Measurements from ENCODE around the gene MT1F.
"Not testable (repeated sequence)": the region's sequence is repeated elsewhere in the genome, so short reads cannot be mapped to it uniquely, and the experiment has no call there.

Gene MT1F

DNA sequence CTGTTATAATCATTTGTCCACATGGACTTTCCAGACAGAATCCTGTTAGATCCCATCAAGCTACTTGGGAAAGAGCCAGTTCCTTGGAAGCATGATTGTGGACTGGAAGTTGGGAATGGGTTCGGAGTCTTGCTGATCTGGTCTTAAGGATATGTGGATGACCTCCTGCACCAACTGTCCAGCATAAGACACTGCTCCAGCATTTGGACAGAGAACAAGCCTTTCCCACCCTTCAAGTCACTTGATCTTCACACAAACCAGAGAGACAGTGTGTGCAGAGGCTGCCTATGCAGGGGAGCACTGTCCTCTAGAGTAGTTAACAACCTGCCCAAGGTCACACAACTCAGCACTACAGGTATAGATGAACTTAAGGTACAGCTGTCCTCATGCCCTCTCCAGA, 11.9 kb upstream of the MT1F start:
- no peak for DNase-seq

DNA sequence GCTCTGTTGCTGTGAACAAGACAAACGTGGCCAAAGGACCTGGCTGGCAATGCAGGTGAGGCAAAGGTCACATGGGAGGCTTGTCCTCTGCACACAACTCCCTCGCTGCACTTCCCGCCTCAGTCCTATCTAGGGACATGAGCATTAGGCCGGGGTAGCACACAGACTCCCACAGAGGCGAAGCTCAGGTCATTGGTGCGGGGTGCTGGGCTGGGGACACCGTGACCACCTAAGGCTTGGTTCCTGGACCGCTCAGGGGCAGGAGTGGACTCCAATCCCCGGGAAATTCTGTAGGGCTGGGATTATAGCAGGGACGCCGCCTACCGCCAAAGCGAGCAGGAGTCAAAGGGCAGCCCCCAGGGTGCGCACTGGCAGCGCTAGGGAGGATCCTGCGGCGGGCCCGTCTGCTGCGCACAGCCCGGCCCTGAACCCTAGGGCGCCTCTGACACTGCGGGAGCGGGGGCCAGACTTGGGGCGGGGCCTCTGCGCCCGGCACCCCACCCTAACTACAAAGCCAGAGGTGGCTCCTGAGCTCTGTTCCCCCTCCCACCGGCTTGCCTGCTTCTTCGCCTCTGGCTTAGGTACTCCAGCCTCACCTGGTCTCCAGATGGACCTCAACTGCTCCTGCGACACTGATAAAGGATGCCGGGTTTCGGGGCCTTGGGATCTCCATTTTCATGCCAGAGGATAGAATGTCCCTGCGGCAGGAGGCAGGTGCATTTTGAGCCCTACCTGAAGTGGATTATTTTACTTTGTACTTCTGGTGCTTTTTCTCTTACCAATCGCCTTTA, 9.9 kb upstream of the MT1F start:
- DNase-seq: no peak

DNA sequence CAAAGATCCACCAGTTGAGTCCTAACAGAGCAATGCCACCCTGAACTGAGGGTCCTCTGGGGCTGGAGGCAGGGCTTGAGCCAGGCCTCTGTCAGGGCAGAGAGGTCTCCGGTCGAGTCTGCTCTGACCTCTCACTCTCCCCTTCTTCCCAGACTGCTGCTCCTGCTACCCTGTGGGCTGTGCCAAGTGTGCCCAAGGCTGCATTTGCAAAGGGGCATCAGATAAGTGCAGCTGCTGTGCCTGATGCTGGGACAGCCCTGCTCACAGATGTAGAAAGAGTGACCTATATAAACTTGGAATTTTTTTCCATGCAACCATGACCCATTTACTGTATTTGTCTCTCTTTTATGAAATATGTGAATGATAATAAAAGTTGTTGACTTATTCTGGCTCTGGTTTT, 8.5 kb upstream of the MT1F start:
- DNase-seq: no peak

DNA sequence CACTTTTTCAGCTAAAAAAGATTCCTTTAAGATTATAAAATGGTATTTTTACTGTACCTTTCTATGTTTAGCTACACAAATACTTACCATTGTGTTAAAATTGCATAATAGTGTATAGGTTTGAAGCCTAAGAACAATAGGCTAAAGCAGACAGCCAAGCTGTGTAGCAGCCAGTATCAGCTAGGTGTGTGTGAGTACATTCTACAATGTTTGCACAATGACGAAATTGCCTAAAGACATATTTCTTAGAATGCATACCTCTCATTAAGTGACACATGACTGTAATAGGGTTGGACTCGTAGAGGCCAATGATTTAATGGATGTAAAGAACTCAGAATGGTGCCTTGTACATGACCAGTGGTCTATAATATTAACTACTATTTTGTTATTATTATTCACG, 7.9 kb upstream of the MT1F start:
- no peak for DNase-seq

DNA sequence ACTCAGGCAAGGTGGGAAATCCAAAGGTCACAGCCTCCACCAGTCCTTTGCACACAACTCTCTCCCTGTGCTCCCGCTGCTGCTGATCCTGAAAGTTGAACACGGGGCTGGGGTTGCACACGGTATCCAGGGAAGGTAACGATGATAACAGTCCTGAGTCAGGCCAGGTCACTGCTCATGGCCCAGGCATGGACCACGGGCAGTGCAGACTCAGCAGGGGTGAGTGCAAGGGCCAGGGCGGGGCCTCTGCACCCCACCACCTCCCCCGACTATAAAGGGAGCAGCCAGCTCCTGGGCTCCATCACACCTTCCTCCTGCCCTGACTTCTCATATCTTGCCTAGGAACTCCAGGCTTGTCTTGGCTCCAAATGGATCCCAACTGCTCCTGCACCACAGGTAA, 6.2 kb upstream of the MT1F start, which contains the start of gene MT1B:
Gene MT1B (plus strand): TSS at position 301 of the 400 bp plus-strand sequence. CDS start 68 bp downstream, at position 369.
- no peak for DNase-seq

DNA sequence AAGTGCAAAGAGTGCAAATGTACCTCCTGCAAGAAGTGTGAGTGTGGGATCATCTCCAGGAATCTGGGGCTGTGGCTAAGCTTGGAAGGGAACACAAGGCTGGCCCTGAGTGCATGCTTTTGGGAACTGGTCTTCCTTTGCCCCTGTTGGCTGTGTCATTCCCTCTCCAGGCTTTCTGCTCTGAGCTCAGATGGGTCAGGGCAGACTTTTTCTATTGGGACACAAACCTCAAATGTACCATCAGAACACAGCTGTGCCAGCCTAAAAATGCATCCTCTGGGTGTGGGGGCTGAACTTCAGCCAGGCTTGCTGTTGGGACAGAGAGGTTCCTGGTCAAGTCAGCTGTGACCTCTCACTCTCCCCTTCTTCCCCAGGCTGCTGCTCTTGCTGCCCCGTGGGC, 5.2 kb upstream of the MT1F start:
- no peak for DNase-seq

DNA sequence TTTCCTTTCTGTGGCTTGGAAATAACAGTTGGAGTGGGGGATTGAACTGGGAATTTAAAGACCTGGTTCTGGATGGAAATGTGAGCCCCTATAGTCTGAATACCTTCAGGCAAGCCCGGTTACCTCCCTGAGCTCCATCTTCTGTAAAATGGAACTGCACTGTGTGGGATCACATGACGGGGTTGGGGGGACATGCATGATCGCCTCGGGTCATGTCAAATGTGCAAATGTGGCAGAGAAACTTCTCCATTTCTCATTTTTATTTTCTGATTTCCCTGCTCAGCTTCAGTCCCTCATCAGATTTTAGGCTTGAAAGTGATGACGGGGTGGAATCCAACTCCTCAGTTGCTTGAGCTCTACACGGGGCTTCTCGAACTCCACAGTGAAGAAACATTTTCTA, 4.5 kb upstream of the MT1F start:
- DNase-seq: no peak

DNA sequence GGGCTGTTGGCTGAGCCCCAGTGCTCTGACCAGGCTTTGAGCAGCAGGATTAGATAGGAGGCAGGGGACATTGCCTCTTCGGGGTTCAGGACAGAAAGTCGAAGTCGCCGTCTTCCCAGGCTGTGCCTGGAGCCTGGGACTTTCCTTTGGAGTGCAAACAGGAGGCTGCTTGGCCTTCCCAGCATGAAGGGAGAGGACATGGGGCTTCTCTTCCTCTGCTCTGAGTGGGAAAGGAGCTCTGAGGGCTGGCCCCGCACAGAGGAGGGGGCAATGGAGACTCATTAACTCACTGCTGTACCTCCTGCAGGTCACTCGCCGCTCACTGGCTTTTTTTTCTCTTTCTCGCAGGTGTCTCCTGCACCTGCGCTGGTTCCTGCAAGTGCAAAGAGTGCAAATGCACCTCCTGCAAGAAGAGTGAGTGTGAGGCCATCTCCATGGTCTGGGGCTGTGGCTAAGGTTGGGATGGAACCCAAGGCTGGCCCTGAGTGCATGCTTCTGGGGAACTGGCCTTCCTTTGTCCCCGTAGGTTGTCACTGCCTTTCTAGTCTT, 642 bp downstream of the MT1F start:
- DNase-seq: no peak

DNA sequence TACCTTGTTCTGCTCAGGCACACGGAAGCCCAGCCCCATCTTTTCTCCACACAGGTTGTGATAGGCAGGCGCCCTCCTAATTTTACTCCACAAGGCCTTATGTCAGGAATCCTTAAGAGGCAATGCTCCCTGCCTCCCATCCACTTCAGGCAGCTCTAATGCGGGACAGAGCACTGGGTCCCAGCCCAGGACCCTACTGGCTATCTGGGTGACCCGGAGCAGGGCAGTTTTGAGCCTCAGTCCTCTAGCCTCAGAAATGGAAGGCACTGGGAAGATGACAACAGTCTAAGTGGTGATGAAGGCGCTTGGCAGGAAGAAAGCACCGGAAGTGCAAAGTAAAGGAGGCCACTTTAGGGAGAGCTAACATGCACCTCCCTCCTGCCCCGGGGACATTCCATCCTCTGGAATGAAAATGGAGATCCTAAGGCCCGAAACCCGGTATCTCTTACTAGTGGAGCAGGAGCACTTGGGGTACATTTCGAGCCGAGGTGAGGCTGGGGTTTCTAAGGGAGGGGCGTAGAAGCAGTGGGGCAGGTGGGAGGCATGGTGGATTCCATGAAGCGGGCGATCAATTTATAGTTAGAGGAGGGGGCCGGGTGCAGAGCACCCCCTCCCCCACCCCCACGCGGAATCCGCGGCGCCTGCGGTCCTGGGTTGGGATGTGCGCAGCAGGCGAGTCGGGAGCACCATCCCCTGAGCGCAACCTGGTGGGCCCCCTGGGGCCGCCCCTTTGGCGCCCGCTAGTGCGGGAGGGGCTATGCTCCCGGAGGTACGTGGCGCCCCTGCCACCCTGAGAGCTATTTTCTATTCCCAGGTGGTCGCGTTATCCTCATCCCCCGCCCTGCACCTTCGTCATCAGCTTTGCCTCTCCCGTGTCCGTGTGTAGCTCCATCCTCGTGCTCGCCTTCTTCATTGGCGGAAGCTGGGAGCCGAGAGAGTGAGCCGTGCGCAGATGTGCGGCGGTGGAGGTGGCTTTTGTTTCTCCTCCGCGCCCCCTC, 4.9 kb downstream of the MT1F start:
- no peak for DNase-seq

DNA sequence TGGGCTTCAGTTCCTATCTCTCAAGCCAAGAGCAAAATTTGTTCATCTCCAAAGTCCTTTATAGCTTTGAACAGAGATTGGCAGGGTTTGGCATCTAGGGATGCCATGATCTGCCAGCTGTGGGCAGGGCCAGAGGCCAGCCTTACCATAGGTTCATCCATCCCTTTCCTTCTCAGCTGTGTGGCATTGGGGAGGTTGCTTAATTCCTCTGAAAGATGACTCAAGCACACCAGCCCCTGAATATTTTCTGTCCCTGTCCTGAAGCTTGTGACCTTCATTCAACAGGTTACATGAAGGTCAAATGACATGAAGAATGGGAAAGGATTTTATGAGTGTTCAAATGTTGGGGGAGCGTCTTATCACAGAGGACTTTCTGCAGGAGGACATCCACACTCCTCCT, 6.7 kb downstream of the MT1F start:
- DNase-seq: no peak

DNA sequence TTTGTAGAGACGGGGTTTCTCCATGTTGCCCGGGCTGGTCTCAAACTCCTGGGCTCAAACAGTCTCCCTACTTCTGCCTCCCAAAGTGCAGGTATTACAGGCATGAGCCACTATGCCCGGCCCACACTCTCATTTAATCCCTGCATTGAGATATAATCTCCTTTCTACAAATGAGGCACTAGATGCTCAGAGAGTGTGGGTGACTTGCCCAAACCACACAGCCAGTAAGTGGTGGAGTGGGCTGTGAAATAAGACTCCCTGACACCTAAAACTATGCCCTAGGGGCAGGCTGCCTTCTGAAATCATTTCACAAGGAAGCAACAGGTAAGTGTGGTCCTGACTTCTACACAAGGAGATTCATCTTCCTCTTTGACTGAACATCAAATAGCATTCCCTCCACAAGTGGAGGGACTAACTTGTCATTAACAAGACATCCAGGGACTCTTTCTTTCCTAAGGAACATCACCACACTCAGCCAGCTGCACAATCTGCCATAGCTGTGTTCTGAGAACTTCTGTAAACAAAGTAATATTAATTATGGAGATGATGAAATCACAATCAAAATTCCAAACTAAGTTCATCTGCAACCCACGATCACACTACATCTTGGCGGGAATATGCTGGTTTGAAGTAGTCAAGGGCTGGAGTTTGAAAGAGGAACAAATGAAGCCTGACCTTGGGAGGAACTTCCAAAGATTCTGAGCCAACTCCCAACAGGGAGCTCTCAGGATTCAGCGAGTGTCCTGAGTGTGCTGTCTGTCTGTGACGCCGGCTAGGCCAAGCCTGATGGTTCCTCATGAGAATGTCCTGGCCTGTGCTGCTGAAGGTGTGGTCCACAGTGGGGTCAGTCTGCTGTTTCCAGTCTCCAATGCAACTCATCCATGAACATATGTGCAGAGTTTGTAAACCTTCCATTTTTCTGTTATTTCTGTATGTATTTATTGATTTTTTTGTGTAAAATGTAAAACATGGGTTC, 7.8 kb downstream of the MT1F start:
- DNase-seq: not testable (repeated sequence)

DNA sequence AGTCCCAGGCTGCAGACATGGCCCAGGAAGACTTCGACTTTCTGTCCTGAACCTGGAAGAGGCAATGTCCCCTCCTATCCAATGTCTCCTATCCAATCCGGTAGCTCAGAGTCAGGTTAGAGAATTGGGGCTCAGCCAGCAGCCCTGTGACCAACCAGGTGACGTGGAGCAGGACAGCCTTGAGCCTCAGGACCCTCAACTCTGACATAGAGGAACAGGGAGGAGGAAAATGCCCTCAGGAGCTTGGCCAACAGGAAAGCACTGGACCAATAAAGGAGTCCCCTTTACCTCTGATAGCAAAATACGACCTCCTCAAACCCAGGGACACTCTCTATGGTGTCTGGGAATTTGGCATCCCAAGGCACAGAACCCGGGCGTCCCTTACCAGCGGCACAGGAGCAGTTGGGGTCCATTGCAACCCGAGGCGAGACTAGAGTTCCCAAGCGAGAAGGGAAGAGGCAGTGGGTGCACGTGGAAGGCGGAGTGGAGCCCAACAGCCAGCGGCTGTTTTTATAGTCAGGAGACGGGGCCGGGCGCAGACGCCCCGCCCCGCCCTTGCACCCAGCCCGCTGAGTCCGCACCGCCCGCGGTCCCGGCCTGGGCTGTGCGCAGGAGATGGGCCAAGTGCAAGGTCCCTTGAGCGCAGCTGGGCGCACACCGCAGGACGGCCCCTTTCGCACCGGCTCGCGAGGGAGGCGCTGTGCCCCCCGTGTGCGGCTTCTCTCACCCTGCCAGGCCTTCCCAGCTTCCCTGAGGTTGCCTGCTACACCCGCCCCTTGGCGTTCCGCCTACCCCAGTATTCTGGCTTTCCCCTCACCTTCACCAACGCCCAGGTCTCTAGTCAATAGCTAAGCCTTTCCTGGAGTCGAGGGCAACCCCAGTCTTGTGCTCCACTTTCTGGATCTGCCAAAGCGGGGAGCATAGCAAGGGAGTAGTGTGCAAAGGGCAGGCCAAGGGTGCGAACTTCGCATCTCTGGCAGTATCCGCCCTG, 10.1 kb downstream of the MT1F start, which contains the start of gene MT1G:
Gene MT1G (minus strand): TSS at position 485 of the 991 bp plus-strand sequence. CDS start 72 bp downstream, at position 413.
- peak; percentile 49 for DNase-seq

DNA sequence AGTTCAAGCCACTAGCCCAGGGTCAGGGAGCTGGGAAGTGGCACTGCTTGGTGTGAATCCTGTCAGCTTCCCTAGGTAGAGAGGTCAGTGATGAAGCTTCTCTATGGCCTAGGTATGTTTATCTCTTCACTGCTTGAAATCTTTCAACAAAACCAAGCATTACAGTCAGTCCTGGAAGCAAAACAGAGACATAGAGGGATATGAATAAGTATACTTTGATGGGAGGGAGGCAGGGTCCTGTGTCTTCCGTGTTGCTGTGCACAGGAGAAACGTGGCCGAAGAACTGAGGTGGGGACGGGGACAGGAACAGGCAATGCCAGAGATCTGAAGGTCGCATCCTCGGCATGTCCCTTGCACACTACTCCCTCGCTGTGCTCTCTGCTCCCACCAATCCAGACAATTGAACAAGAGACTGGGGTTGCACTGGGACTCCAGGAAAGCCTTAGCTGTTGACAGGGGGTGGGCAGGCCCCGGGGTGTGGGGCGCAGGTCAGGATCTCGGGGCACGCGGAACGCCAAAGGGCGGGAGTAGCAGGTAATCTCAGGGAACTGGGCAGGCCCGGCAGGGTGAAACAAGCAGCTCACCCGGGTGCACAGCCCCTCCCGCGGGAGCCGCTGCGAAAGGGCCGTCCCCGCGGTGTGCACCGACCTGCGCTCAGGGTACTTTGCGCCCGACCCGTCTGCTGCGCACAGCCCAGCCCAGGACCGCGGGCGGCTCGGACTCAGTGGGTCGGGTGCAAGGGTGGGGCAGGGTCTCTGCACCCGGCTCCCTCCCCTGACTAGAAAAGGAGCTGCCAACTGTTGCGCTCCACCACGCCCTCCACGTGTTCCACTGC, 11.5 kb downstream of the MT1F start, which contains the start of gene MT1H:
Gene MT1H (plus strand): TSS at position 810 of the 835 bp plus-strand sequence. CDS start 71 bp downstream, outside the sequence.
- no peak for DNase-seq

DNA sequence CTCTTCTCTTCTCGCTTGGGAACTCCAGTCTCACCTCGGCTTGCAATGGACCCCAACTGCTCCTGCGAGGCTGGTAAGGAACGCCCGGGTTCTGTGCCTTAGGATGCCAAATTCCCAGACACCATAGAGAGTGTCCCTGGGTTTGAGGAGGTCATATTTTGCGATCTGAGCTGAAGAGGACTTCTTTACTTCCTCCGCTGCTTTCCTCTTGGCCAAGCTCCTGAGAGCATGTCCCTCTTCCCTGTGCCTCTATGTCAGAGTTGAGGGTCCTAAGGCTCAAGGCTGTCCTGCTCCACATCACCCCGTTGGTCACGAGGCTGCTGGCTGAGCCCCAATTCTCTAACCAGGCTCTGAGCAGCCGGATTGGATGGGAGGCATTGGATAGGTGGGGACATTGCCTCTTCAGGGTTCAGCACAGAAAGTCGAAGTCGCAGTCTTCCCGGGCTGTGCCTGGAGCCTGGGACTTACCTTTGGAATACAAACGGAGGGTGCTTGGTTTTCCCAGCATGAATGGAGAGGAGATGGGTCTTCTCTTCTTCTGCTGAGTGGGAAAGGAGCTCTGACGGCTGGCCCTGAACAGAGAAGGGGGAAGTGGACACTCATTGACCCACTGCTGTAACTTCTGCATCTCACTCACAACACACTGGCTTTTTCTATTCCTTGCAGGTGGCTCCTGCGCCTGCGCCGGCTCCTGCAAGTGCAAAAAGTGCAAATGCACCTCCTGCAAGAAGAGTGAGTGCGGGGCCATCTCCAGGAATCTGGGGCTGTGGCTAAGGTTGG, 12.3 kb downstream of the MT1F start:
- no peak for DNase-seq

DNA sequence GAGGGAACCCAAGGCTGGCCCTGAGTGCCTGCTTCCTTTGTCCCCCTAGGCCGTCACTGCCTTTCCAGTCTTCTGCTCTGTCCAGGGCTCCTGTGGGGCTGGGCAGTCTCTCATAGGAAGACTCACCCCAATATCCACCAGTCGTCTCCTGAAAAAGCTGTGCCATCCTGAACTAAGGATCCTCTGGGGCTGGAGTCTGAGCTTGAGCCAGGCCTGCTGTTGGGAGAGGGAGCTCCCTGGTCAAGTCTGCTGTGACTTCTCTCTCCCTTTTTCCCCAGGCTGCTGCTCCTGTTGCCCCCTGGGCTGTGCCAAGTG, 12.8 kb downstream of the MT1F start:
- no peak for DNase-seq

DNA sequence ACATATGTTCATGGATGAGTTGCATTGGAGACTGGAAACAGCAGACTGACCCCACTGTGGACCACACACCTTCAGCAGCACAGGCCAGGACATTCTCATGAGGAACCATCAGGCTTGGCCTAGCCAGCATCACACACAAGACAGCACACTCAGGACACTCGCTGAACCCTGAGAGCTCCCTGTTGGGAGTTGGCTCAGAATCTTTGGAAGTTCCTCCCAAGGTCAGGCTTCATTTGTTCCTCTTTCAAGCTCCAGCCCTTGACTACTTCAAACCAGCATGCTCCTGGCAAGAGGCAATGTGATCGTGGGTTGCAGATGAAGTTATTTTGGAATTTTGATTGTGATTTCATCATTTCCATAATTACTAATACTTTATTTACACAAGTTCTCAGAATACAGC, 13.9 kb downstream of the MT1F start:
- DNase-seq: not testable (repeated sequence)

DNA sequence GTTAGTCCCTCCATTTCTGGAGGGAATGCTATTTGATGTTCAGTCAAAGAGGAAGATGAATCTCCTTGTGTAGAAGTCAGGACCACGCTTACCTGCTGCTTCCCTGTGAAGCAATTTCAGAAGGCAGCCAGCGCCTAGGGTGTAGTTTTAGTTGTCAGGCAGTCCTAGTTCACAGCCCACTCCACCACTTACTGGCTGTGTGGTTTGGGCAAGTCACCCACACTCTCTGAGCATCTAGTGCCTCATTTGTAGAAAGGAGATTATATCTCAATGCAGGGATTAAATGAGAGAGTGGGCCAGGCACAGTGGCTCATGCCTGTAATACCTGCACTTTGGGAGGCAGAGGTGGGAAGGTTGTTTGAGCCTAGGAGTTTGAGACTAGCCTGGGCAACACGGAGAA, 14.4 kb downstream of the MT1F start:
- not testable (repeated sequence) for DNase-seq

DNA sequence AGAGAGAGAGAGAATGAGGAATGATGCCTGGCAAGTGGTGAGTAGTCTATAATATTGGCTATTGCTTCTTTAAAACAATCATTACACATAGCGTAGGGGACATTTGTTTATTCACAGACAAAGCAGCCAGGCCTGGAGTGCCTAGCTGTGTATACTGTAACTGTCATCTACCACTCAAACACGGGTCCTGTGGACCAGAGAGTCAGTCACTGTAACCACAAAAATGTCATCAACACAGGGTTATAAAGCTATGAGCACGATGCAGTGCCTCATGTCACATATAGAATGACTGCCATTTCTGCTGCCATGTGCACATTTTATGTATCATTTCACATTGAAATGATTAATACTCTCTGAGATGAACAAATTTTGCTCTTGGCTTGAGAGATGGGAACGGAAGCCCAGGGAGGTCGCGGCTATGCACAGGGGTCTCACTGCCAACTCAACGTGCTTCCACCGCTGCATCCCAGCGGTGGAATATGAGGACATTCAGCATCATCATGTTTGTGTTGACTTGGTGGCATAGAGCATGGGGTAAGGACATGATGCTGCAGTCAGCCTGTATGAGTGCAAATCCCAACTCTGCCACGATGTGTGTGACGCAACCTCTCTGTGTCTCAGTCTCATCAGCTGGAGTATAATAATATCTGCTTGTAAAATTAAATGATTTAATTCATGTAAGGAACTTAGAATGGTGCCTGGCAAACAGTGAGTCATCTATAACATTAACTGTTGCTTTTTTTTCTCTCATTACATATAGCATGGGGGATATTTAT, 15.2 kb downstream of the MT1F start:
- DNase-seq: no peak
